ENCODE data around the gene CNOT3. TPM values are rescaled to one million over a fixed set of nuclear protein-coding genes. Genes with fewer than 3 reads are reported as not detected.

CNOT3 gene
- total RNA-seq, 1 donor from 2014 or later: 72.9 TPM

GRCh38 chr19:54153731-54154326, 16.3 kb downstream of the CNOT3 start:
- Mint-ChIP-seq H3K27me3 (no peaks in the 10 kb centered on the region), H3K4me3 (peak overlapping the region; percentile 25), H3K27ac (no peak overlapping the region), H3K9me3 (no peaks in the 10 kb centered on the region), H3K36me3 (peaks cover 24% of the 10 kb centered on the region), H3K4me1 (ENCODE audit: unreplicated experiment) (no peaks in the 10 kb centered on the region)
- no peak for TF ChIP-seq CTCF (conservative IDR thresholded peaks at IDR 0.05)
- no peak for DNase-seq (ENCODE audit: extremely low spot score, unreplicated experiment)

GRCh38 chr19:54154603-54155345, 17.2 kb downstream of the CNOT3 start:
- H3K36me3 Mint-ChIP-seq: peaks cover 23% of the 10 kb centered on the region
- no peak for TF ChIP-seq CTCF (conservative IDR thresholded peaks at IDR 0.05)
- no peaks in the 10 kb centered on the region for H3K27me3 Mint-ChIP-seq
- H3K4me1 Mint-ChIP-seq (ENCODE audit: unreplicated experiment): peaks cover 5% of the 10 kb centered on the region
- no peaks in the 10 kb centered on the region for H3K9me3 Mint-ChIP-seq
- peak overlapping the region; percentile 9 for H3K27ac Mint-ChIP-seq
- peak overlapping the region; percentile 25 for H3K4me3 Mint-ChIP-seq
- DNase-seq (ENCODE audit: extremely low spot score, unreplicated experiment): no peak

GRCh38 chr19:54155694-54156093, 18.1 kb downstream of the CNOT3 start:
- Mint-ChIP-seq H3K27ac (peak overlapping the region; percentile 59), H3K4me3 (no peak overlapping the region), H3K36me3 (peaks cover 20% of the 10 kb centered on the region), H3K27me3 (no peaks in the 10 kb centered on the region), H3K4me1 (ENCODE audit: unreplicated experiment) (peaks cover 13% of the 10 kb centered on the region), H3K9me3 (no peaks in the 10 kb centered on the region)
- no peak for DNase-seq (ENCODE audit: extremely low spot score, unreplicated experiment)
- TF ChIP-seq CTCF (conservative IDR thresholded peaks at IDR 0.05): no peak

GRCh38 chr19:54156490-54156889, 18.9 kb downstream of the CNOT3 start:
- Mint-ChIP-seq H3K27ac (peak overlapping the region; percentile 92), H3K27me3 (no peaks in the 10 kb centered on the region), H3K9me3 (no peaks in the 10 kb centered on the region), H3K4me3 (peak overlapping the region; percentile 81), H3K36me3 (peaks cover 17% of the 10 kb centered on the region), H3K4me1 (ENCODE audit: unreplicated experiment) (peaks cover 17% of the 10 kb centered on the region)
- DNase-seq (ENCODE audit: extremely low spot score, unreplicated experiment): no peak
- no peak for TF ChIP-seq CTCF (conservative IDR thresholded peaks at IDR 0.05)

GRCh38 chr19:54156953-54157352, 19.4 kb downstream of the CNOT3 start:
- H3K9me3 Mint-ChIP-seq: no peaks in the 10 kb centered on the region
- H3K4me1 Mint-ChIP-seq (ENCODE audit: unreplicated experiment): peaks cover 17% of the 10 kb centered on the region
- no peak for DNase-seq (ENCODE audit: extremely low spot score, unreplicated experiment)
- peak overlapping the region; percentile 81 for H3K4me3 Mint-ChIP-seq
- H3K27ac Mint-ChIP-seq: peak overlapping the region; percentile 92
- H3K27me3 Mint-ChIP-seq: no peaks in the 10 kb centered on the region
- H3K36me3 Mint-ChIP-seq: peaks cover 17% of the 10 kb centered on the region
- no peak for TF ChIP-seq CTCF (conservative IDR thresholded peaks at IDR 0.05)

All from type B pancreatic cell (in vitro differentiated cells).